Measurements from ENCODE around the gene CNTNAP1. TPM values are rescaled to one million over a fixed set of nuclear protein-coding genes. Genes with fewer than 3 reads are reported as not detected.

The CNTNAP1 gene
- total RNA-seq, 1 experiment from 2014 or later, result 11.4 TPM

GRCh38 chr17:42682722-42683403, 532 bp downstream of the CNTNAP1 start:
- in situ Hi-C loops (cut with HindIII; ENCODE audit: low sequenced_read_pairs), result loop anchor here (10.0 kb wide), 1 partner anchor 148 kb away; the partner anchor contains the start of gene NAGLU

DNA sequence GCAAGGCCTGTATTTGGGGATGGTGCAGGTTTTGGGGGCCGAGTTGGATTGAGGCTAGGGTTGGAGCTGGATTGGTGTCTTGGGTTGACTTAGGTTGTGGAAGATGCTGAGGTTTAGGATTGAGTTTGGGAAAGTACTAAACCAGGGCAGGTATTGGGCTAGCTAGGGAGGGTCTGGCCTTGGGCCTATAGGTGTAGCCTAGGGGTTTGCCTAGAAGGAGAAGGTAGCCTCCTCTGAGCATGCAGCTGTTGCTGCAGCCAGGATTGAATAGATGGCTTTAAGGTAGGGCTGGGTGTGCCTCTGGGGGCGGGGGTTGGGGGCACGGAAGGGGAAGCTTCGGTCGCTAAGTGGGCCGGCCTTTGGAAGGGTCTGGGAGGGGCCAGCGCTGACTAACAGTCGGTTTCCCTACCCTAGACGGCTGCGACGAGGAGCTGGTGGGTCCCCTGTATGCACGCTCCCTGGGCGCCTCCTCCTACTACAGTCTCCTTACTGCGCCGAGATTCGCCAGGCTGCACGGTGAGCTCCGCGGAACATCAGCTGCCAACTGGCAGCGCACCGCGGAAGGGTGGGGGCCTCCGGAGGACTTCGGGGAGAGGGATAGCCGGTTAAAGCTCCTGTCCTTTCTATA, 1.2 kb downstream of the CNTNAP1 start:
- in situ Hi-C loops (cut with HindIII; ENCODE audit: low sequenced_read_pairs), result loop anchor here (10.0 kb wide), 1 partner anchor 149 kb away; the partner anchor contains the start of gene NAGLU
- DNase-seq (ENCODE audit: low spot score), result peak; percentile 72

More at GRCh38 chr17:42682722-42683403, 532 bp downstream of the CNTNAP1 start:
- peak; percentile 70 for DNase-seq (ENCODE audit: low spot score)

GRCh38 chr17:42684929-42685556, 2.7 kb downstream of the CNTNAP1 start:
- in situ Hi-C loops (cut with HindIII; ENCODE audit: low sequenced_read_pairs), result loop anchor here (10.0 kb wide), 1 partner anchor 150 kb away; the partner anchor contains the start of gene NAGLU
- no peak for DNase-seq (ENCODE audit: low spot score)

GRCh38 chr17:42685831-42686230, 3.5 kb downstream of the CNTNAP1 start:
- DNase-seq (ENCODE audit: low spot score), result peak; percentile 66
- in situ Hi-C loops (cut with HindIII; ENCODE audit: low sequenced_read_pairs), result loop anchor here (10.0 kb wide), 1 partner anchor 151 kb away; the partner anchor contains the start of gene NAGLU

GRCh38 chr17:42686520-42687128, 4.3 kb downstream of the CNTNAP1 start:
- in situ Hi-C loops (cut with HindIII; ENCODE audit: low sequenced_read_pairs), result loop anchor here (10.0 kb wide), 1 partner anchor 152 kb away; the partner anchor contains the start of gene NAGLU
- DNase-seq (ENCODE audit: low spot score), result peak; percentile 25

GRCh38 chr17:42687707-42688320, 5.5 kb downstream of the CNTNAP1 start:
- no peak for DNase-seq (ENCODE audit: low spot score)
- in situ Hi-C loops (cut with HindIII; ENCODE audit: low sequenced_read_pairs), result loop anchor here (10.0 kb wide), 1 partner anchor 153 kb away; the partner anchor contains the start of gene NAGLU

DNA sequence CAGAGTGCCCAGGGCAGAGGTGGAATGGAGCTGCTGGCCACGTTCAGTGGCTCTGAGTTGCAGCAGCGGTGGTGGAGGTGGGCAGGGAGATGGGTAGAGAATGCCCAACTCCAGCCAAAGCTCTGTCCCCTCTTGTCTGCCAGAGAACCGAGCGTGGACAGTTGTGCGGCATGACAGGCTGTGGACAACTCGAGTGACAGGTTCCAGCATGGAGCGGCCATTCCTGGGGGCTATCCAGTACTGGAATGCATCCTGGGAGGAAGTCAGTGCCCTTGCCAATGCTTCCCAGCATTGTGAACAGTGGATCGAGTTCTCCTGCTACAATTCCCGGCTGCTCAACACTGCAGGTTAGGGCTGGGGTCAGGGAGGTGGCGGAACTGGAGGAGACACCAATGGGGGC, 8.3 kb downstream of the CNTNAP1 start:
- in situ Hi-C loops (cut with HindIII; ENCODE audit: low sequenced_read_pairs), result no loop called here
- DNase-seq (ENCODE audit: low spot score), result no peak

DNA sequence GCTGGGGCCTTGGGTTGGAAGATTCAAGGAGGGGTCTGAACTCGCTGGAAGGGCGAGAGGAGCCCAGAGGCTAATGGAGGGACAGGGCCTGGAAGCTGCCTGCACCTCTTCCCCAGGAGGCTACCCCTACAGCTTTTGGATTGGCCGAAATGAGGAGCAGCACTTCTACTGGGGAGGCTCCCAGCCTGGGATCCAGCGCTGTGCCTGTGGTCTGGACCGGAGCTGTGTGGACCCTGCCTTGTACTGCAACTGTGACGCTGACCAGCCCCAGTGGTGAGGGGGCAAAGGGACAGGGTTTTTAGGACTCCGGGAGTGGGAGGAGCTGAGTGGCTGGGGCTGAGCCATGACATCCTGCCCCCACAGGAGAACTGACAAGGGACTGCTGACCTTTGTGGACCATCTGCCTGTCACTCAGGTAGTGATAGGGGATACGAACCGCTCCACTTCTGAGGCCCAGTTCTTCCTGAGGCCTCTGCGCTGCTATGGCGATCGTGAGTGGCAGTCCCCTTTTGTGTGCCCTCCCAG, 8.8 kb downstream of the CNTNAP1 start:
- in situ Hi-C loops (cut with HindIII; ENCODE audit: low sequenced_read_pairs), result no loop called here
- DNase-seq (ENCODE audit: low spot score), result no peak

DNA sequence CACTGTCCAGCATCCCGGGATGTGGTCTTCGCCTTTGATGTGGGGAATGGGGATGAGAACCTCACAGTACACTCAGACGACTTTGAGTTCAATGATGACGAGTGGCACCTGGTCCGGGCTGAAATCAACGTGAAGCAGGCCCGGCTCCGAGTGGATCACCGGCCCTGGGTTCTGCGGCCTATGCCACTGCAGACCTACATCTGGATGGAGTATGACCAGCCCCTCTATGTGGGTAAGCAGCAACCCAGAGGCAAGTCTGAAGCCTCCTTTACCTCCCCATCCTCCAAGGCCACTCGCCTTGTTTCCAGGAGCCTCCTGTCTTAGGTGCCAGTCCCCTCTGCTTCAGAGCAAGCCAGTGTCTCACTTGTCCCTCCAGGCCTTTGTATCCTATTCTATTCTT, 10.2 kb downstream of the CNTNAP1 start:
- no peak for DNase-seq (ENCODE audit: low spot score)
- in situ Hi-C loops (cut with HindIII; ENCODE audit: low sequenced_read_pairs), result no loop called here

DNA sequence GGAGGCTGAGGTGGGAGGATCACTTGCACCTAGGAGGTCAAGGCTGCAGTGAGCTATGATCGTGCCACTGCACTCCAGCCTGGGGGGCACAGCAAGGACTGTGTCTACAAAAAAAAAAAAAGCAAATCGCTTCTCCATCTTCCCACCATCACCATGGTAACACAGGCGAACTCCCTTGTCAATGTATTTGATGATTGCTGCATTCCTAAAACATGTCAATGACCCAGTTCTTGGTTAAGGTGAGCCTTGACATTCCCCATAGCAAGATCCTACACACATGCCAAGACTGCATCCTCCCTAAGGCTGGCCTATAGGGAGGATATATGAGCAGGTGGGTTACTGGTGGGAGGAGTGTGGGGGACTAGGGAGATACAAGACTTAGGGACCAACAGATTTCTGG, 12.2 kb downstream of the CNTNAP1 start:
- in situ Hi-C loops (cut with HindIII; ENCODE audit: low sequenced_read_pairs), result no loop called here
- DNase-seq (ENCODE audit: low spot score), result no peak

DNA sequence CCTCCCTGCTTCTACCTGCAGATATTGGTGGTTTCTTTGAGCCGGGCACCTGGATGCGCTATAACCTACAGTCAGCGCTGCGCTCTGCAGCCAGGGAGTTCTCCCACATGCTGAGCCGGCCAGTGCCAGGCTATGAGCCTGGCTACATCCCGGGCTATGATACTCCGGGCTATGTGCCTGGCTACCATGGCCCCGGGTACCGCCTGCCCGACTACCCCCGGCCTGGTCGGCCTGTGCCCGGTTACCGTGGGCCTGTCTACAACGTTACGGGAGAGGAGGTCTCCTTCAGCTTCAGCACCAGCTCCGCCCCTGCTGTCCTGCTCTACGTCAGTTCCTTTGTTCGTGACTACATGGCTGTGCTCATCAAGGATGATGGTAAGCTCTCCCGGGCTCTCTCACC, 13.2 kb downstream of the CNTNAP1 start:
- in situ Hi-C loops (cut with HindIII; ENCODE audit: low sequenced_read_pairs), result no loop called here
- no peak for DNase-seq (ENCODE audit: low spot score)

- no peak for DNase-seq (ENCODE audit: low spot score)
- in situ Hi-C loops (cut with HindIII; ENCODE audit: low sequenced_read_pairs), result no loop called here
These were observed 14.9 kb downstream of the CNTNAP1 start for GRCh38 chr17:42697108-42697811.

DNA sequence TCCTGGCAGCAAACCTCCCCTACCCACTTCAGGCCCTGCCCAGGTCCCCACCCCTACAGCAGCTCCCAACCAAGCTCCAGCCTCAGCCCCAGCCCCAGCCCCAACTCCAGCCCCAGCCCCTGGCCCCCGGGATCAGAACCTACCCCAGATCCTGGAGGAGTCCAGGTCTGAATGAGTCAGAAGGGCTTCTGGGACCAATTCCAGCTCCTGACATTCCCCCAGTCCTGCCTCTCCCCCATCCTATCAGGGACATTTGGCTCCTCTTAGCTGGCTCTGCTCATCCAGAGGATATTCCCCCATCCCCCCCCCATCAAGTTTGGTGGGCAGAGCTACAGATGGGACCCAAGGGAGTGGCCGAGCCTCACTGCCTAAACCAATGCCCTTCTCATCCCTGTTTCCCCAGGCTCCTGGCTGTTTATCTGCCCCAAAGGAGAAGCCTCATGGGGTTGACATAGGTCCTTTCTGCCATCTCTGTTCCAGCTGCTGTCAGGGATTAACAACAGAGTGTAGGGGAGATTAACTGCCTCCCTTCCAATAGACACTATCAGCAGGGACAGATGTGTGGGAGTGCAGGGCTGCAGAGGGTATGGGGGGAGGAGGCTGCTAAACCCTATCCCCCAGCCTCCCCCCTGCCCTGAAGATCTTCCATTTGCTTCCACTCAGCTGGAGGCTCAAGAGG, 16.5 kb downstream of the CNTNAP1 start:
- no peak for DNase-seq (ENCODE audit: low spot score)
- in situ Hi-C loops (cut with HindIII; ENCODE audit: low sequenced_read_pairs), result no loop called here

- in situ Hi-C loops (cut with HindIII; ENCODE audit: low sequenced_read_pairs), result no loop called here
- DNase-seq (ENCODE audit: low spot score), result no peak
These were observed 17.0 kb downstream of the CNTNAP1 start for GRCh38 chr17:42699415-42699740.

DNA sequence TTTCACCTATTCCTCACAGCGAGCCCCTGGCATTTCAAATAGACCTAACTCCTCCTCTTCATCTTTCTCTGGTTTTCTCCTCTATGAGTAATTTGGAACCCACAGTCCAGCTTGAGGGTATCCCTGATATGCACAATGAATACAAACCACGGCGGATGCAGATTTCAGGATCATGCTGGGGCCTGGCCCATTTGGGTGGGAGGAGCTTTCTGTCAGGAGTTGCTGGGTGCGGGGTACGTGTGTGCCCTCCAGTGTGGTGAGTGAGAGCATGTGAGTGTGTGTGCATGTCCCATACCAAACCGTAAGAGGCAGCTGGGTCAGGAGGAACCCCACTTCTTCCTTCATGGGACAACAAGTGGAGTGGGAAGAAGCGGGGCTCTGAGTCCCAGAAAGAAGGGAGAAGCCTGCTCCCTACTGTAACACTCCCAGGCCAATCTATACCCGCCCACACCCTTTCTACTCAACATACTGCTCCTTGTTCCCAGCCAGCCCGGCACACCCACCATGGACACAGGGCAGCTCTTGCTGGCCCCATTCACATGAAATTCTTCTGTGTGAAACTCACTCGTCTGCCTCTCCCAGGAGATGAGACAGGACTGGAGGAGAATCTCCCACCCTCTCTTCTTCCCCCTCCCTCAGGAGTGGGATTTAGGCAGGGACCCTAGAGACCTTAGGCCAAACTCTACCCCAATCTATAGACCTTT, 18.4 kb downstream of the CNTNAP1 start:
- no peak for DNase-seq (ENCODE audit: low spot score)
- in situ Hi-C loops (cut with HindIII; ENCODE audit: low sequenced_read_pairs), result no loop called here

DNA sequence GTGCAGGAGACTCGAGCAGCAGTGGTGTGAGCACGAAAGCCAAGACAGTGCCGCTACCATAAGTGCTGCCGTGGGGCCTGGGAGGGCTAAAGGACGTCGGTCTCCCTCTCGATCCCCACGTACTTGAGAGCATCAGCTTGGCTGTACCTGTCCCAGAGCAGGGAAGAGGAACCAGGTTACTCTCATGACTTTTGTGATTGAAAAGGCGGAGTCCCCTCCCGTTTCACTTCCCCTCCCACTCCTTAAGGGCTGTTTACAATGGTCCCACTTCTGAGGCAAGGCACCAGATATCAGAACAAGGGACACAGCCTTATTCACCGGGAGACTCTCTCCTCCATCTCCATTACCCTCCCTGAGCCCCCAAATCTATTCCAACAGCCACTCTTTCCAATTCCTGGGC, 20.1 kb downstream of the CNTNAP1 start:
- no peak for DNase-seq (ENCODE audit: low spot score)

DNA sequence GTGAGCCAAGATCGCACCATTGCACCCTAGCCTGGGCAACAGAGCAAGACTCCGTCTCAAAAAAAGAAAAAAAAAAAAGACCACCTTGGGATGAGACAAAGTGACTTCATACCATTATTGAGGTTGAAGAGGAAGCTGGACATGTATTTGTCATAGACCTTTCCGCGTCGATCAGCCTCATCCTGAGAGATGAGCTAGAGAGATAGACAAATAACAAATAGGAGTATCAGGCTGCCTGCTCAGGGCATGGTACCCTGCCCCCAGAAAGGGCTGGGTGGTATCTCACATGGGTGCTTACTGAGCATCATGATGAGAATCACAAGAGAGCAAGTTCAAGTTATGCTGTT, 22.1 kb downstream of the CNTNAP1 start:
- in situ Hi-C loops (cut with HindIII; ENCODE audit: low sequenced_read_pairs), result no loop called here

More for the DNA sequence above, 20.1 kb downstream of the CNTNAP1 start:
- in situ Hi-C loops (cut with HindIII; ENCODE audit: low sequenced_read_pairs), result no loop called here

More for the DNA sequence above, 22.1 kb downstream of the CNTNAP1 start:
- DNase-seq (ENCODE audit: low spot score), result no peak
